ENCODE results near the gene CD300C.

The CD300C gene

DNA sequence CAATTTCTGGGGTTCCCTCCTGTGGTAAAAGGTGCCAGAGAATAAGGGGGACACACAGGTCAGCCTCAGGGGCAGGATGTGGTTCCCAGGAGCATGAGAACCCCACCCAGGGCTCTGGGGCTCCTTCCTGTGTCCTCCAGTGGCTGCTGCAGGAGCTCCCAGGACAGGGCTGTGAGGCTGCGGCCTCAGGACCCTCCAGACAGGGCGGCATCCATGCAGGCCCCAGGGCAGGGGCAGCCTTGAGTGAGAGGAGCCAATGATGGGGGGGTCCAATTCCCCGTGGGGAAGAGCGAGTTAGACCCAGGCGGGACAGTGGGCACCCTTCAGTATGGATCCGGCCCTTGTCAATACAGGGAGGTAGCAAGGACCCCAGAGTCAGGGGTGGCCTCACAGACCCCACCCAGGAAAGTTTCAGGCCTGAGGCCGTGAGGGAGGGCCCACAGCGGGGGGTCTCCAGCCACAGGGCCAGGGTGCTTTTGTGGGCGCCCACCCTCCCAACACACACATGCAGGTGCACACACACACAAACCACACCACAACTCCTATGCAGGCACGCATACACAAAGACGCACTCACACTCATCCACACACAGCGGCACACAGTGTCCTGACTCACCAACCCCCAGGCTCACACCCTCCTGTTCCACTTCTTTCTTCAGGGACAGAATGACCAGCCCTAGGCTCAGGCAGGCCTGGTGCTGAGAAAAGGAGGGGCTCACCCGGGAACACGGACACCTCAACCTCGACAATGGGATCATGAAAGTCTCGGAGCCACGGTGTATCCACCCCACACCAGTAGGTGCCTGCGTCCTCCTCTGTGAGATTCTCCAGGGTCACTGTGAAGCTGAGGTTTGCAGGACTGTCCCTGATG, 1.8 kb downstream of the CD300C start:
- Histone ChIP-seq H3K4me1 (ENCODE audit: control insufficient read depth, insufficient read depth, low read length) (no peaks in the 10 kb centered on the region), H3K4me3 (ENCODE audit: low read length) (no peak overlapping the region), H3K36me3 (ENCODE audit: control insufficient read depth, insufficient read depth, low read length, severe bottlenecking) (no peaks in the 10 kb centered on the region), H3K9me3 (ENCODE audit: control insufficient read depth, low read length) (no peaks in the 10 kb centered on the region), H3K9ac (ENCODE audit: low read length) (no peak overlapping the region), H3K27me3 (replicated peaks; ENCODE audit: control insufficient read depth, insufficient read depth, low read length) (peaks cover 47% of the 10 kb centered on the region)
- DNase-seq (ENCODE audit: low read depth): no peak

GRCh38 chr17:74543406-74543805, 2.5 kb downstream of the CD300C start:
- no peak overlapping the region for H3K9ac ChIP-seq (ENCODE audit: low read length)
- H3K36me3 ChIP-seq (ENCODE audit: control insufficient read depth, insufficient read depth, low read length, severe bottlenecking): no peaks in the 10 kb centered on the region
- H3K9me3 ChIP-seq (ENCODE audit: control insufficient read depth, low read length): no peaks in the 10 kb centered on the region
- no peak overlapping the region for H3K4me3 ChIP-seq (ENCODE audit: low read length)
- H3K4me1 ChIP-seq (ENCODE audit: control insufficient read depth, insufficient read depth, low read length): no peaks in the 10 kb centered on the region
- no peak for DNase-seq (ENCODE audit: low read depth)
- peaks cover 48% of the 10 kb centered on the region for H3K27me3 ChIP-seq (replicated peaks; ENCODE audit: control insufficient read depth, insufficient read depth, low read length)

GRCh38 chr17:74542727-74543383, 3.1 kb downstream of the CD300C start:
- Histone ChIP-seq H3K36me3 (ENCODE audit: control insufficient read depth, insufficient read depth, low read length, severe bottlenecking) (no peaks in the 10 kb centered on the region), H3K27me3 (replicated peaks; ENCODE audit: control insufficient read depth, insufficient read depth, low read length) (peaks cover 51% of the 10 kb centered on the region)

GRCh38 chr17:74542166-74542565, 3.7 kb downstream of the CD300C start:
- Histone ChIP-seq H3K9ac (ENCODE audit: low read length) (no peak overlapping the region), H3K27me3 (replicated peaks; ENCODE audit: control insufficient read depth, insufficient read depth, low read length) (peaks cover 53% of the 10 kb centered on the region)
- no peak for DNase-seq (ENCODE audit: low read depth)

More at GRCh38 chr17:74542727-74543383, 3.1 kb downstream of the CD300C start:
- no peak overlapping the region for H3K9ac ChIP-seq (ENCODE audit: low read length)
- no peak for DNase-seq (ENCODE audit: low read depth)
- no peaks in the 10 kb centered on the region for H3K9me3 ChIP-seq (ENCODE audit: control insufficient read depth, low read length)
- H3K4me1 ChIP-seq (ENCODE audit: control insufficient read depth, insufficient read depth, low read length): no peaks in the 10 kb centered on the region
- H3K4me3 ChIP-seq (ENCODE audit: low read length): no peak overlapping the region

DNA sequence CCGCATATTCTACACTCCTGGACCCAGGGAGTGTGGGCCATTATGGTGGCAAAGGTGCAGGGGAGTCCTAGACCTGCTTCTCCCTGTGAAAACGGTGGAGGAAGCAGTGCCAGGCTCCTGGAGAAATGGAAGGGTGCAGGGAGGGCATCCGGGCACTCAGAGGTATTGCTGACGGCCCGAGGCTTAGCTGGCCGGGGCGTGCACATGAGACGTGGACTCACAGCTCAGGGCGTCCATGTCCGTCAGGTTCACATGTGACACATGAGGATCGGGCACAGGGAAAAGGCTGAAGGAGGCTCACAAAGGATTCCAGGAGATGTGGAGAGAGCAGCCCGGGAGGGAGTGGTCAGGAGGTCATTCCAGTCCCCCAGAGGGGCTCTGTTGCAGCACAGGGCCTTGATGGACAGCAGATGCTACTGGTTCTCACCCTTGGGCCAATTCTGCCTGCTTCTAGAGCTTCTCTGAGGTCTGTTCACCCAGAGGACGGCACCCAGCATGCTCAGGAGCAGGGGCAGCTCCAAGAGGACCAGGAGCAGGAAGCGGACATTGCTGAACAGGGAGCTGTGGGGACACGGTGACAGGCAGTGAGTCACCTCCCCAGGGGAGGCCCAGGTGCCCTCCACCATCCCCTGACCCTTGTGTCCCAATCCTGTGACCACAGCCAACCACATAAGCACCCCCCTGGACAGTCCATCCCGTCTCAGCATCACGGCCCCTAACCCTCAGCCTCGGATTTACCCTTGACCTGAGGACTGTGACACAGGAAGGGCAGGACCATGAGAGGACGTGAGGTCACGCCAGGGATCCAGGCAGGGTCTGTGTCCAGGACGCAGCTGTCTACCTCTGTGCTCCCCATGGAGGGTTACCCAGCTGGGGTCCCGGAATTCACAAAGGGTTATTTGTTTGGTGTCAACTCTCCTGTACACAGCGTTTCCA, 4.5 kb downstream of the CD300C start:
- no peak overlapping the region for H3K9ac ChIP-seq (ENCODE audit: low read length)
- no peaks in the 10 kb centered on the region for H3K4me1 ChIP-seq (ENCODE audit: control insufficient read depth, insufficient read depth, low read length)
- H3K27me3 ChIP-seq (replicated peaks; ENCODE audit: control insufficient read depth, insufficient read depth, low read length): peaks cover 60% of the 10 kb centered on the region
- no peak for DNase-seq (ENCODE audit: low read depth)
- no peaks in the 10 kb centered on the region for H3K36me3 ChIP-seq (ENCODE audit: control insufficient read depth, insufficient read depth, low read length, severe bottlenecking)
- no peak overlapping the region for H3K4me3 ChIP-seq (ENCODE audit: low read length)
- no peaks in the 10 kb centered on the region for H3K9me3 ChIP-seq (ENCODE audit: control insufficient read depth, low read length)

More at GRCh38 chr17:74542166-74542565, 3.7 kb downstream of the CD300C start:
- H3K4me1 ChIP-seq (ENCODE audit: control insufficient read depth, insufficient read depth, low read length): no peaks in the 10 kb centered on the region
- no peaks in the 10 kb centered on the region for H3K9me3 ChIP-seq (ENCODE audit: control insufficient read depth, low read length)
- no peaks in the 10 kb centered on the region for H3K36me3 ChIP-seq (ENCODE audit: control insufficient read depth, insufficient read depth, low read length, severe bottlenecking)
- H3K4me3 ChIP-seq (ENCODE audit: low read length): no peak overlapping the region

- H3K9ac ChIP-seq (ENCODE audit: low read length): no peak overlapping the region
- no peaks in the 10 kb centered on the region for H3K4me1 ChIP-seq (ENCODE audit: control insufficient read depth, insufficient read depth, low read length)
- H3K27me3 ChIP-seq (replicated peaks; ENCODE audit: control insufficient read depth, insufficient read depth, low read length): peaks cover 65% of the 10 kb centered on the region
- H3K9me3 ChIP-seq (ENCODE audit: control insufficient read depth, low read length): no peaks in the 10 kb centered on the region
- DNase-seq (ENCODE audit: low read depth): no peak
- no peak overlapping the region for H3K4me3 ChIP-seq (ENCODE audit: low read length)
- no peaks in the 10 kb centered on the region for H3K36me3 ChIP-seq (ENCODE audit: control insufficient read depth, insufficient read depth, low read length, severe bottlenecking)
Measured at GRCh38 chr17:74539281-74539820, 6.6 kb downstream of the CD300C start.

DNA sequence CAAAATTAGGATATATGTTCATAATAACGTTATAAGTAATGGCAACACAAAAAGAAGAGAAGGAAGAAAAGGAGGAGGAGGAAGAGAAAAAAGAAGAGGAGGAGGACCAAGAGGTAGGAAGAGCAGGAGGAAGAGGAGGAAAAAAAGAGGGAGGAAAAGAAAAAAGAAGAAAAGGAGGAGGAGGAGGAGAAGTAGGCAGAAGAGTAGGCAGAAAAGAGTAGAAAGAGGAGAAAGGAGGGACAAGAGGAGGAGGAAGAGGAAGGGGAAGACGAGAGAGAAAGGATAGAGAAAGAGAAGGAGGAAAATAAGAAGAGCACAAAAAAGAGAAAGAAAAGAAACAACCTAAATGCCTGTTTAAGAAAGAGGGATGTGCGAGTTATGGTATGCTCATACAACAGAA, 9.0 kb downstream of the CD300C start:
- Histone ChIP-seq H3K27me3 (replicated peaks; ENCODE audit: control insufficient read depth, insufficient read depth, low read length) (peaks cover 53% of the 10 kb centered on the region), H3K9me3 (ENCODE audit: control insufficient read depth, low read length) (no peaks in the 10 kb centered on the region), H3K36me3 (ENCODE audit: control insufficient read depth, insufficient read depth, low read length, severe bottlenecking) (no peaks in the 10 kb centered on the region), H3K4me1 (ENCODE audit: control insufficient read depth, insufficient read depth, low read length) (peaks cover 6% of the 10 kb centered on the region), H3K4me3 (ENCODE audit: low read length) (no peak overlapping the region), H3K9ac (ENCODE audit: low read length) (no peak overlapping the region)
- DNase-seq (ENCODE audit: low read depth): no peak

DNA sequence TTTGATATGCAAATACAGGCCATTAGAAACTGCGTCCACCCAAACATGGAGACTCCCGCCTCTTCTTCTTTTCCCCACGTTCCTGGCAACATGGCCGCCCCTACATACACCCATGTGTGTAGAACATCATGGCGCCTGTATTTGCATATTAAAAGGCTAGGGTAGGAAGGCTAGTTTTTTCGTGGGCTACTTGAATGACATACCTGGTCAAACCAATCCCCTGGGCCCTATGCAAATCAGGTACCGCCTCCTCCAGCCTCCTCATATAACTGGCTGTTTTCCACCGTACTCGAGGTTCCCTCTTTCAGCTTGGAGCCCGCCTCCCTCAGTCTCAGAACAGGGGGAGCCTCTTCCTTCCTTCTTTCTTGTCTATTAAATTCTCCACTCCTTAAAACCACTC, 13.8 kb downstream of the CD300C start:
- Histone ChIP-seq H3K4me3 (ENCODE audit: low read length) (no peak overlapping the region), H3K36me3 (ENCODE audit: control insufficient read depth, insufficient read depth, low read length, severe bottlenecking) (no peaks in the 10 kb centered on the region), H3K27me3 (replicated peaks; ENCODE audit: control insufficient read depth, insufficient read depth, low read length) (peaks cover 31% of the 10 kb centered on the region), H3K9ac (ENCODE audit: low read length) (no peak overlapping the region), H3K4me1 (ENCODE audit: control insufficient read depth, insufficient read depth, low read length) (peaks cover 6% of the 10 kb centered on the region), H3K9me3 (ENCODE audit: control insufficient read depth, low read length) (peaks cover 4% of the 10 kb centered on the region)
- no peak for DNase-seq (ENCODE audit: low read depth)

- Histone ChIP-seq H3K4me1 (ENCODE audit: control insufficient read depth, insufficient read depth, low read length) (peaks cover 6% of the 10 kb centered on the region), H3K9ac (ENCODE audit: low read length) (no peak within 1 kb of the TSS)
- DNase-seq (ENCODE audit: low read depth): no peak
Measured at GRCh38 chr17:74531231-74531761, 14.6 kb downstream of the CD300C start, which contains the start of gene CD300LB. TSS of gene CD300LB (minus strand) at chr17:74531475. CDS start at chr17:74531350, 125 bp downstream.

GRCh38 chr17:74530831-74531150, 15.1 kb downstream of the CD300C start:
- Histone ChIP-seq H3K4me3 (ENCODE audit: low read length) (no peak overlapping the region), H3K36me3 (ENCODE audit: control insufficient read depth, insufficient read depth, low read length, severe bottlenecking) (no peaks in the 10 kb centered on the region), H3K9me3 (ENCODE audit: control insufficient read depth, low read length) (peaks cover 7% of the 10 kb centered on the region), H3K9ac (ENCODE audit: low read length) (no peak overlapping the region), H3K4me1 (ENCODE audit: control insufficient read depth, insufficient read depth, low read length) (peaks cover 6% of the 10 kb centered on the region), H3K27me3 (replicated peaks; ENCODE audit: control insufficient read depth, insufficient read depth, low read length) (peaks cover 32% of the 10 kb centered on the region)
- no peak for DNase-seq (ENCODE audit: low read depth)

More at GRCh38 chr17:74531231-74531761, 14.6 kb downstream of the CD300C start, which contains the start of gene CD300LB:
- peaks cover 29% of the 10 kb centered on the region for H3K27me3 ChIP-seq (replicated peaks; ENCODE audit: control insufficient read depth, insufficient read depth, low read length)
- H3K9me3 ChIP-seq (ENCODE audit: control insufficient read depth, low read length): peaks cover 7% of the 10 kb centered on the region
- H3K4me3 ChIP-seq (ENCODE audit: low read length): no peak within 1 kb of the TSS
- H3K36me3 ChIP-seq (ENCODE audit: control insufficient read depth, insufficient read depth, low read length, severe bottlenecking): no peaks in the 10 kb centered on the region

All from adipocyte (in vitro differentiated cells).